Measurements from ENCODE around the gene NELFE.
"Not testable (repeated sequence)": the region's sequence is repeated elsewhere in the genome, so short reads cannot be mapped to it uniquely, and the experiment has no call there.

The NELFE gene

DNA sequence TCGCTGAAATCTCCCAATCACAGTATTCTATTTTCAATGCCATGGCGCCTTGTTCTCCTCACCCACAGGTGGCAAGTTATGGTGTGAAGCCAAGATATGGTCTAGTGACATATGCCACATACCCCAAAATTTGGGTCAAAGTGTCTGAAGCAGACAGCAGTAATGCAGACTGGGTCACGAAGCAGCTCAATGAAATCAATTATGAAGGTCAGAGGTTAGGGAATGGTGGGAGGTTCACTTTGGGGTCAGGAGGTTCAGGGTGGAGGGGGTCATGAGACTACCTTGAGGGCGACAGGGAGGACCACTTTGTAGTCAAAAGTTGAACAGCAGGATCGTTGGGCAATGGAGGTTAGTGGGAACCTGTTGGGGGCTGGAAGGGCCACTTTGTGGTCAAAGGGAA lies 10.5 kb downstream of the NELFE start:
- no peak for DNase-seq

DNA sequence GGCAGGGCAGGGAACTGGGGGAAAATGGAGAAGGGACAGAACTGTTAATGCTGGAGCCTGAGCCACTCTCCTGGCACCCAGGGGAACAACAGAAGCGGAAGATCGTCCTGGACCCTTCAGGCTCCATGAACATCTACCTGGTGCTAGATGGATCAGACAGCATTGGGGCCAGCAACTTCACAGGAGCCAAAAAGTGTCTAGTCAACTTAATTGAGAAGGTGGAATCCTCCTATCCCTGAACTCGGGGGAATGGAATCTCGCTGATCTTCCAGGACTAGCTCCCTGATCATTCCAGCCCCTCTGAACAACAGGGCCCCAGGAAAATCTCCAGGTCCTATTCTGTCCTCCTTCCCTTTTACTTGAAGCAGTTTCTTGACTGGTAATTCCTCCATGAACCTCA lies 10.9 kb downstream of the NELFE start:
- no peak for DNase-seq

DNA sequence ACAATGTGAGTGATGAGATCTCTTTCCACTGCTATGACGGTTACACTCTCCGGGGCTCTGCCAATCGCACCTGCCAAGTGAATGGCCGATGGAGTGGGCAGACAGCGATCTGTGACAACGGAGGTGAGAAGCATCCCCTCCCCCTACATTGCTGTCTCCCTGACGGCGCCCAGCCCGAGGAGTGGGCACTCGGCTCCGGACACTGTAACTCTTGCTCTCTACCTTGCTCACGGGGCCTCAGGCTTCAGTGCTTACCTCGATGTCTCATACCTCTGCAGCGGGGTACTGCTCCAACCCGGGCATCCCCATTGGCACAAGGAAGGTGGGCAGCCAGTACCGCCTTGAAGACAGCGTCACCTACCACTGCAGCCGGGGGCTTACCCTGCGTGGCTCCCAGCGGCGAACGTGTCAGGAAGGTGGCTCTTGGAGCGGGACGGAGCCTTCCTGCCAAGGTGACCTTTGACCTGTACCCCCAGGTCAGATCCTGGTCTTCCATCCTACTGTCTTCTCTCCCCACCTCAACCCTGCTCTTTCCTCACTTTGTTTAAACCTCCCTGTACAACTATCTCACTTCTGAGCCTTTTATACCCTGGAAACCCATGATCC lies 11.6 kb downstream of the NELFE start:
- no peak for DNase-seq

DNA sequence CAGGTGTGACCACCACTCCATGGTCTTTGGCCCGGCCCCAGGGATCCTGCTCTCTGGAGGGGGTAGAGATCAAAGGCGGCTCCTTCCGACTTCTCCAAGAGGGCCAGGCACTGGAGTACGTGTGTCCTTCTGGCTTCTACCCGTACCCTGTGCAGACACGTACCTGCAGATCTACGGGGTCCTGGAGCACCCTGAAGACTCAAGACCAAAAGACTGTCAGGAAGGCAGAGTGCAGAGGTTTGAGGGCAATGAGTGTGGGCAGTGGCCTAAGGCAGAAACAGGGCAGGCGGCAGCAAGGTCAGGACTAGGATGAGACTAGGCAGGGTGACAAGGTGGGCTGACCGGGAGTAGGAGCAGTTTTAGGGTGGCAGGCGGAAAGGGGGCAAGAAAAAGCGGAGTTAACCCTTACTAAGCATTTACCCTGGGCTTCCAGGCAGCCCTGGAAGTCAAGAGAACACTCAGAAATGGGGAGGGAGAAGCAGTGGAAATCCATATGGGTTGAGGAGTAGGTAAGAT lies 12.3 kb downstream of the NELFE start:
- DNase-seq = no peak

DNA sequence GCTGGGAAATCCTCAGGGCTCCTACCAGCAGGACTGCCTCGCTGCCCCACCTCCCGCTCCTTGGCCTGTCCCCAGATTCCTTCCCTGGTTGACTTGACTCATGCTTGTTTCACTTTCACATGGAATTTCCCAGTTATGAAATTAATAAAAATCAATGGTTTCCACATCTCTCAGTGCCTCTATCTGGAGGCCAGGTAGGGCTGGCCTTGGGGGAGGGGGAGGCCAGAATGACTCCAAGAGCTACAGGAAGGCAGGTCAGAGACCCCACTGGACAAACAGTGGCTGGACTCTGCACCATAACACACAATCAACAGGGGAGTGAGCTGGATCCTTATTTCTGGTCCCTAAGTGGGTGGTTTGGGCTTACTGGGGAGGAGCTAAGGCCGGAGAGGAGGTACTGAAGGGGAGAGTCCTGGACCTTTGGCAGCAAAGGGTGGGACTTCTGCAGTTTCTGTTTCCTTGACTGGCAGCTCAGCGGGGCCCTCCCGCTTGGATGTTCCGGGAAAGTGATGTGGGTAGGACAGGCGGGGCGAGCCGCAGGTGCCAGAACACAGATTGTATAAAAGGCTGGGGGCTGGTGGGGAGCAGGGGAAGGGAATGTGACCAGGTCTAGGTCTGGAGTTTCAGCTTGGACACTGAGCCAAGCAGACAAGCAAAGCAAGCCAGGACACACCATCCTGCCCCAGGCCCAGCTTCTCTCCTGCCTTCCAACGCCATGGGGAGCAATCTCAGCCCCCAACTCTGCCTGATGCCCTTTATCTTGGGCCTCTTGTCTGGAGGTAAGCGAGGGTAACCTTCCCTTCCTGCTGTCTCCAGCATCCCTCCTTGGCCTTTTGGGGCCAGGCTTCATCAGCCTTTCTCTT lies 13.0 kb downstream of the NELFE start, which contains the start of gene CFB:
Gene CFB (plus strand): TSS at position 589 of the 863 bp plus-strand sequence. CDS start 127 bp downstream, at position 716.
- no peak for DNase-seq

DNA sequence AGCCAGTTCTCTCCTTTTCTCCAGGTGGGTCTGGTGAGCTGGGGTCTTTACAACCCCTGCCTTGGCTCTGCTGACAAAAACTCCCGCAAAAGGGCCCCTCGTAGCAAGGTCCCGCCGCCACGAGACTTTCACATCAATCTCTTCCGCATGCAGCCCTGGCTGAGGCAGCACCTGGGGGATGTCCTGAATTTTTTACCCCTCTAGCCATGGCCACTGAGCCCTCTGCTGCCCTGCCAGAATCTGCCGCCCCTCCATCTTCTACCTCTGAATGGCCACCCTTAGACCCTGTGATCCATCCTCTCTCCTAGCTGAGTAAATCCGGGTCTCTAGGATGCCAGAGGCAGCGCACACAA lies 13.6 kb downstream of the NELFE start:
- no peak for DNase-seq

DNA sequence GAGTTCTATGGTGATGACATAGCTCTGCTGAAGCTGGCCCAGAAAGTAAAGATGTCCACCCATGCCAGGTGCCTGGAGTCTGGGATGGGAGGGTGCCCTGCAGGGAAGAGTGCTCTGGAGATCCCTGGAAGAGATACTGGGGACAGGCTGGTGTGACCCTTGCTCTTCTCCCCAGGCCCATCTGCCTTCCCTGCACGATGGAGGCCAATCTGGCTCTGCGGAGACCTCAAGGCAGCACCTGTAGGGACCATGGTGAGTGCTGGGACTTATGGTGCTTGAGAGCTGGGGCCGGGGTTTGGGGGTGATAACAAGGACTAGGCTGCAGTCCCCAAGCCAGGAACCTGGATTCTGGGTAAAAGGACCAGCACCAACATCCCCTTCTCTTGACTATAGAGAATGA lies 15.0 kb downstream of the NELFE start:
- DNase-seq = no peak

DNA sequence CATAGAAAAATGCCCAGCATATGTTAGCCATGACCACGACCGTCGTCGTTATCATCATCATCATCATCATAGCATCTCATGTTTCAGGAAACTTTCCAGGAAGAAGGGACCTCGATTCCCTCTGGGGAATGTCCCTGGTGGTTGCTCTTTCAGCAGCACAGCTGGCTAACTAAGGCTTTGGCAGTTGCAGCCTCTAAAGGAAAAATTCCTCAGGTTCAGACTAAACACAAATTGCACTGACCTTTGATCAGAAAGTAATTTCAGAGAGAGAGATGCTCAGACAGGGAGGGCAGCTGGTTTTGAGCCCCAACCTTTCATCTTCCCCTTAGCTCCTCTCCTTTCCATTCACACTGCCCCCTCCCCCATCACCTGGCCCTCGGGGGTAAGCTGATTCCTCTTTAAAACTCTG lies 18.5 kb downstream of the NELFE start:
- no peak for DNase-seq

DNA sequence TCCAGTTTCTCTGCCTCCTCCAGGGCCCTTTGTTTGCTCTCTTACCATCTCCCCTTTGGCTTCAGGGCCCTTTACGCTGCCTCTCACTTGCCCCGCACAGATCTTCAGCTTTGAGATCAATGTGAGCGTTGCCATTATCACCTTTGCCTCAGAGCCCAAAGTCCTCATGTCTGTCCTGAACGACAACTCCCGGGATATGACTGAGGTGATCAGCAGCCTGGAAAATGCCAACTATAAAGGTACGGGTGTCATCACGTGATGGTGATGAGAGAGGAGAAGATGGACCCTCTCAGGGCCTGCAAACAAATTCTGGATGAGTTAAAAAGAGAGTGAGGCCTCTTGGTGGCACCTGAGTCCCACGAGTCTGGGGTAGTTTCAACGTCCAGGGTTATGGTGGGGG lies 22.9 kb downstream of the NELFE start:
- DNase-seq = no peak

DNA sequence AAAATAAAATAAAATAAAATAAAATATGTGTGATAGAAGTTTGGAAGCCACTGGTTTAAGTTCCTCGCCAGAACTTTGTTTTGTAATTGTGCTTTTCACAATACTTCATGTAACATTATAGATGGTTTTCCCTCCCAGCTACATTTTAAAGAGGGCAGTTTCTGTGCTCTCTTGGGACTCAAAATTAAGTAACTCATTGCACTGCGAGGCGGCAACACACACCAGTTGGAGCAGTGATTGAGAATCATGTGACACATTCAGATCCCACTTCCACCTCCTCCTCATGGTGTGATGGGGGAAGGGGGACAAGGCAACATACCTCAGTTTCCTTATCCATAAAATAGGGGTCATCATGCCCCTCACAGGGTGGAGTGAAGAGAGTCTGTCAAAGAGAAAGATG lies 23.8 kb downstream of the NELFE start:
- no peak for DNase-seq

DNA sequence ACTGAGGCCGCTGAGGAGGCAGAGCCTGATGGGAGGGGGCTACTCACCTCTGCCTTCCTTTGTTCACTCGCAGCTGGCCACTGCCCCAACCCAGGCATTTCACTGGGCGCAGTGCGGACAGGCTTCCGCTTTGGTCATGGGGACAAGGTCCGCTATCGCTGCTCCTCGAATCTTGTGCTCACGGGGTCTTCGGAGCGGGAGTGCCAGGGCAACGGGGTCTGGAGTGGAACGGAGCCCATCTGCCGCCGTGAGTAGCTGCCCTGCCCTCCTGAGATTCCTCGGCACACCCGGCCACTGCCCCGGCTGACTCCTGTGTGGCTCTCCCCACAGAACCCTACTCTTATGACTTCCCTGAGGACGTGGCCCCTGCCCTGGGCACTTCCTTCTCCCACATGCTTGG lies 25.2 kb downstream of the NELFE start:
- no peak for DNase-seq

DNA sequence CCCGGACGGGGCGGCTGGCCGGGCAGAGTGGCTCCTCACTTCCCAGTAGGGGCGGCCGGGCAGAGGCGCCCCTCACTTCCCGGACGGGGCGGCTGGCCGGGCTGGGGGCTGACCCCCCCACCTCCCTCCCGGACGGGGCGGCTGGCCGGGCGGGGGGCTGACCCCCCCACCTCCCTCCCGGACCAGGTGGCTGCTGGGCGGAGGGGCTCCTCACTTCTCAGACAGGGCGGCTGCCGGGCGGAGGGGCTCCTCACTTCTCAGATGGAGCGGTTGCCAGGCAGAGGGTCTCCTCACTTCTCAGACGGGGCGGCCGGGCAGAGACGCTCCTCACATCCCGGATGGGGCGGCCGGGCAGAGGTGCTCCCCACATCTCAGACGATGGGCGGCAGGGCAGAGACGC lies 26.6 kb downstream of the NELFE start:
- not testable (repeated sequence) for DNase-seq

DNA sequence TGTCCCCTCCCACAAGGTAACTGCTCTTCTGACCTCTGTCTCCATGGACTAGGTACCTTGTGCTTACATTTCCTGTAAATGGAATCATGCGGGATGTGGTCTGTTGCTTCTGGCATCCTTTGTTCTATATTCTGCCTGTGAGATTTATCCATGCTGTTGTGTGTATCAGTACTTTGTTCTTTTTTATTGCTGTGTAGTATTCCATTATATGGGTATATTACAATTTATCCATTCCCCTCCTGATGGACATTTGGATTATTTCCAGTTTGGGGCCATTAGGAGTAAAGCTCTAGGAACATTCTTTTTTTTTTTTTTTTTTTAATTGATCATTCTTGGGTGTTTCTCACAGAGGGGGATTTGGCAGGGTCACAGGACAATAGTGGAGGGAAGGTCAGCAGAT lies 27.8 kb downstream of the NELFE start:
- DNase-seq = no peak

DNA sequence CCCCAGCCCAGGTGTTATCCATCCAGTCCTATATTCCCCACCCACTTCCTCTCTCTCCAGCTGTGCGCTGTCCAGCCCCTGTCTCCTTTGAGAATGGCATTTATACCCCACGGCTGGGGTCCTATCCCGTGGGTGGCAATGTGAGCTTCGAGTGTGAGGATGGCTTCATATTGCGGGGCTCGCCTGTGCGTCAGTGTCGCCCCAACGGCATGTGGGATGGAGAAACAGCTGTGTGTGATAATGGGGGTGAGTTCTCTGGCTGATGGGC lies 30.2 kb downstream of the NELFE start:
- no peak for DNase-seq

DNA sequence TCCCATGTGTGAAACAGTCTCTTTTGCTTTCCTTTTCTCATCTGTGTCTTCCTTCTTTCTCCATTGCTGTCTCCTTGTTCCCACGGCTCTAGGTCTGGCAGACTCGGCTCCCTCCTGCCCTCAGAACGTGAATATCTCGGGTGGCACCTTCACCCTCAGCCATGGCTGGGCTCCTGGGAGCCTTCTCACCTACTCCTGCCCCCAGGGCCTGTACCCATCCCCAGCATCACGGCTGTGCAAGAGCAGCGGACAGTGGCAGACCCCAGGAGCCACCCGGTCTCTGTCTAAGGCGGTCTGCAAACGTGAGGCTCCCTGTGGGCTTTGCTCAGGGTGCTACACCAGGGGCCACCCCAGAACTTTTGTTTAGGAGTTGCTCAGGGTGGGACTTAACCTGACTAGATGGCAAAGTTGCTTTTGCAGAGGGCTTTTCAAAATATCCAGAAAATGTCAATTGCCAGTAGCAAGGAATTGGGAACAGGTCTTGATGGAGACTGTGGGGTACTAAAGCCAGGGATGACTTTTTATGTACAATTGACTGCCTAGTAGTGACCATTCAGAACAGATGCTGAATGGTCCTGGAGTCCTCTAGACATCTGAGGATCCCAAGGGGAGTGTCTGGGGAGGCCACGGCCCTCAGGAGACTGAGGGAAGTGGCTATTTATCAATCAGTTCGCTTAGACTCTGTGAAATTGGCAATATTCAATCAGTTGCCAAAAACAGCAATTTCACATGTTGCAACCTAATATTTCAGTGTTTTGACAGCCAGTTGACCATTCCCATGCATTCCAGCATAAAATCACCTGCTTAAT lies 30.7 kb downstream of the NELFE start:
- DNase-seq = no peak

DNA sequence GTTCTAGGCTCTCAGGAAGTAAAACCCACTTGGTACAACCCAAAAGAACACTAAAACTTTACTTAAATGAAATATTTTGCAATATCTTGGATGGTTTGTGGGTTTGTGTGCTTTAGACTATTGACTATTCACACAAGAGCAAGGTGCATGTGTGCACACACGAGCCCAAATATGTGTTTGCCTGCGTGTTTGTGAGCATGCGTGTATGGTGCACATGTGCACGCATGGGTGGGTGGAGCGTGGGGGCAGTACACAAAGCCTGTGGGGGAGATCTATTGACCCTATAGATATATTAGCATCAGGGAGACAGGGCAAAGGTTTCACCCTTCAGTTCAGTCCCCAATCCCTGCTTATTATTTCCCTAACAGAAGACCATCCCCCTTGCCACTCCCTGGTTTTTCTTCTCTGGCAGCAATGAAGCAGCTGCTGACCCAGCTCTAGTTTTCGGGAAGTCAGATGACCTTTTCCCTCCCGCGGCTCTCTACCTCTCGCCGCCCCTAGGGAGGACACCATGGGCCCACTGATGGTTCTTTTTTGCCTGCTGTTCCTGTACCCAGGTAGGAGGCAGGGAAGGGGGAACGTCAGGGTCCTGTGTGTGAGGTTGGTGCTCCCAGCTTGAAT lies 31.4 kb downstream of the NELFE start, which contains the start of gene C2:
Gene C2 (plus strand): TSS at position 476 of the 621 bp plus-strand sequence. CDS start 36 bp downstream, at position 512.
- no peak for DNase-seq

DNA sequence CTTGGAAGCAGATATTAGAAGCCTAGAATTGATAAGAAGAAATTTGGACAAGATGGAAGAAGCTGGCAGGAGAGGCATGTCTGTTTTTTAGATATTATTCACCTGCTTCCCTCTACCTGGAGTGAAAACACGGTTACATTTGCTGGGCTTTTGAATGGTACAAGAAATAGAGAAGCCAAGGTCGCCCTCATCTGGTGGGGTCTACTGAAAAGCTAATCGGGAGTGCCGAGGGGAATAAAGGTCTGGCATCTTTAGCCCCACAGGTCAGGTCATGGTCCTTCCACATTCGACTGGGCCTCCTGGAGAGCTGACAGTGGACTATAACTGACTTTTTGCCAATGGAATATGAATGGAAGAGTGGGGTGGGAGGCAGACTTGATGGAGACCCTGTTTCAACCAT lies 35.8 kb downstream of the NELFE start:
- DNase-seq = no peak

DNA sequence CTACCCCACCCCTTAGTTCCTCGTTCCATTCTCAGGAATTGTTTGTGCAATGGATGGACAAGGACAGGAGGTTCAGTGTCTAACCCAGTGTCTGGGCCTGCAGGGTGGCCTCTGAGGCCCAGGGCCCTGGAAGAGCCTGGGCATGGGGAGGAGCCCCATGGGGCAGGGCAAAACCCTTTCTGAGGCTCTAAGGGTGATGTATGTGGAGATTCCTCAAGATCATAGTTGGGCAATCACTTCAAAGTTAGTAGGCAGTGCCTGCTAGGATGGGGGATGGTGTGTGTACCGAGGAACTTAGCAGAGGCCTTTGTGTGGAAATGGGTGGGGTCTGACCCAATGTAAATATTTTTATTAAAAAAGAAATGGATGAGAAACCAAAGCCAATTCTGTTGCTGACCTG lies 38.0 kb downstream of the NELFE start:
- DNase-seq = no peak

DNA sequence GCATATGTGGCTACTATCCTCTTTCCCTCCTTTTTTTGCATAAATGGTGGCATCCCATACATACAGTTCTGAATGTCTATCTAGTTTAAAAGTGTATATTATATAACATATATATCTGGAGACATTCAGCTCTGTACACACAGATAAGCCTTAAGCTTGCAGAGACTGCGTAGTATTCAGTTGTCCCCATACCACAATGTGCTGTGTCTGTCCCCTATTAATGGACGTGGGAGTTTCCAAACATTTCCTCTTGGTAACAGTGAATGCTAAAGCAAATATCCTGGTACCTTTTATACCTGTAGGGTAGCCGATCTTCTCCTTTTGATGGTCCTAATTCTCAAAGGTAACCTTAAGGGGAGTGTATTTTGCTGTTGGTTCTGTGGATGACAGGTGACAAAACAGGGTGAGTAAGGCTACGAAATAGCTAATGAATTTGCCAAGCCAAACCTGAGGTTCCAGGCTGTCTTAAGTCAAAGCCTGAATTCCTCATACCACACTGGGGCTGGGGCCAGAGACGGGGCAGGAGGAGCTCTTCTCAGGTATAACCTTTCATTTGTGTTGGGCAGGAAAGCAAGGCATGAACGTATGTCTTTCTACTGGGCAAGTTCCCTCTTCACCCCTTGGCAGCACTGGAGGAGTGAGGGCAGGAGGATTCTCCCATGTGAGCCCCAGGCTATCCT lies 39.0 kb downstream of the NELFE start:
- no peak for DNase-seq

DNA sequence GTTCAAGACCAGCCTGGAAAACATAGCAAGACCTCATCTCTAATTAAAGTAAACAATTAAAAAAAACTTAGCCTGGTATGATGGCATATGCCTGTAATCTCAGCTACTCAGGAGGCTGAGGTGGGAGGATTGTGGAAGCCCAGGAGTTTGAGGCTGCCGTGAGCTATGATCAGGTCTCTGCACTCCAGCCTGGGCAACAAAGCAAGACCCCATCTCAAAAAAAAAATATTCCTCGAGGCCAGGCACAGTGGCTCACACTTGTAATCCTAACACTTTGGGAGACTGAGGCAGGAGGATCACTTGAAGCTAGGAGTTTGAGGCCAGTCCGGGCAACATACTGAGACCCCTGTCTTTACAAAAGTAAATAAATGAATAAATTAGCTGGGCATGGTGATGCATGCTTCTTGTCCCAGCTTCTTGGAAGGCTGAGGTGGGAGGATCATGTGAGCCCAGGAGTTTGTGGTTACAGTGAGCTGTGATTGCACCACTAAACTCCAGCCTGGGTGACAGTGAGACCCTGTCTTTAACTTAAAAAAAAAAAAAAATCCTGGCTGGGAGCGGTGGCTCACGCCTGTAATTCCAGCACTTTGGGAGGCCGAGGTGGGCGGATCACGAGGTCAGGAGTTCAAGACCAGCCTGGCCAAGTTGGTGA lies 40.6 kb downstream of the NELFE start:
- DNase-seq = no peak

DNA sequence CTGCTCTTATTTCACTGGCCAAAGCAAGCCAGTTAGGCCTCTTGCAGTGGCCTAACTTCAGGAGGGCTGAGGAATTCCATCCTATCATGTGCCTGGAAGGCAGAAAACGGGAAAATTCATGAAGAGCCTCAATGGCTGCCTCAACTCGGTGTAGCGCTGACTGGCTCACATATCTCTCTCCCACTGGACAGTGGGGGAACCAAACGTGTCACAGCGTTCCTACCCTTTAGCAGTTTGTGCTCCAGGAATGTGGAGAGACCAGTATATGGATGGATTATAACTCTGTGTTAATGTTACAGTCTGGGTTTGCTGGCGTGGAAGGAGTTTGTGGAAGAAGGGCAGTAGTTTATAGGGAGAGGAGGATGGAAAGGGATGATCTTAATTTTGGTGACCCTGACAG lies 43.0 kb downstream of the NELFE start:
- no peak for DNase-seq

DNA sequence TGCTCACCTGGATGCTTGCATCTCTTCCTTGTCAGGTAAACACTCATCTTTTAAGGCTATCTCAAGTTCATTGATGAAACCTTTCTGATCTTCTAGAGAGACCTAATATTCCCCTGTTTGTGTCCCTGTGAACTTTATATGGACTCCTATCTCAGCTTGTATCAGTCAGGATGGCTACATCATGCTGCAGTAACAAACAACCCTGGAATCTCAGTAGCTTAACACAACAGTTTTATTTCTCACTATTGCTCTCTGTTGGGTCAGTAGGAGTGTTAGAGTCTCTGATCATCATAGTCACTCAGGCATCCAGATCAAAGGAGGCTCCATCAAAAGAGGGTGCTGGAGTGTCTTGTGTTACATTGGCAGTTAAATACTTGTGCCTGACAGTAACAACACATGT lies 43.4 kb downstream of the NELFE start:
- DNase-seq = no peak
